Neural crest cell (in vitro differentiated cells): ENCODE data around the gene PGM2. TPM values are rescaled to one million over a fixed set of nuclear protein-coding genes. Genes with fewer than 3 reads are reported as not detected.

Experiments
- DNase-seq: peaks from one replicate; pipeline ENCODE4 v3.0.0; 2021; ENCODE audit warnings: low read depth, mixed read lengths, low spot score
- H3K27ac Mint-ChIP-seq: one replicate; pipeline ENCODE4 v1.8.0; 2021; ENCODE audit warnings: mild to moderate bottlenecking, mixed read lengths; ENCODE audit not compliant: unreplicated experiment
- H3K27me3 Mint-ChIP-seq: 2 replicates; pipeline ENCODE4 v1.8.0; 2021; ENCODE audit warnings: low read depth, mild to moderate bottlenecking, mixed read lengths
- H3K36me3 Mint-ChIP-seq: 2 replicates; pipeline ENCODE4 v1.8.0; 2021; ENCODE audit warnings: low read depth, mild to moderate bottlenecking, mixed read lengths
- H3K4me1 Mint-ChIP-seq: 2 replicates; pipeline ENCODE4 v1.8.0; 2021; ENCODE audit warnings: mixed read lengths
- H3K4me3 Mint-ChIP-seq: one replicate; pipeline ENCODE4 v1.8.0; 2021; ENCODE audit warnings: mild to moderate bottlenecking, mixed read lengths
- H3K9me3 Mint-ChIP-seq: 2 replicates; pipeline ENCODE4 v1.8.0; 2021; ENCODE audit warnings: mixed read lengths
- total RNA-seq: library from RNA; stranded (reverse); gene quantifications from 2 replicates; pipeline ENCODE4 v1.2.1, GENCODE V29; 2021
- TF ChIP-seq, protein P1 (sequence below): fragments of 200-600 bp; sonication (generic); conservative IDR thresholded peaks from 2 replicates; pipeline ENCODE4 v1.5.0; 2021; ENCODE audit warnings: antibody characterized with exemption, mild to moderate bottlenecking

PGM2 gene
- total RNA-seq, 1 donor from 2014 or later, result 28.5 TPM

DNA sequence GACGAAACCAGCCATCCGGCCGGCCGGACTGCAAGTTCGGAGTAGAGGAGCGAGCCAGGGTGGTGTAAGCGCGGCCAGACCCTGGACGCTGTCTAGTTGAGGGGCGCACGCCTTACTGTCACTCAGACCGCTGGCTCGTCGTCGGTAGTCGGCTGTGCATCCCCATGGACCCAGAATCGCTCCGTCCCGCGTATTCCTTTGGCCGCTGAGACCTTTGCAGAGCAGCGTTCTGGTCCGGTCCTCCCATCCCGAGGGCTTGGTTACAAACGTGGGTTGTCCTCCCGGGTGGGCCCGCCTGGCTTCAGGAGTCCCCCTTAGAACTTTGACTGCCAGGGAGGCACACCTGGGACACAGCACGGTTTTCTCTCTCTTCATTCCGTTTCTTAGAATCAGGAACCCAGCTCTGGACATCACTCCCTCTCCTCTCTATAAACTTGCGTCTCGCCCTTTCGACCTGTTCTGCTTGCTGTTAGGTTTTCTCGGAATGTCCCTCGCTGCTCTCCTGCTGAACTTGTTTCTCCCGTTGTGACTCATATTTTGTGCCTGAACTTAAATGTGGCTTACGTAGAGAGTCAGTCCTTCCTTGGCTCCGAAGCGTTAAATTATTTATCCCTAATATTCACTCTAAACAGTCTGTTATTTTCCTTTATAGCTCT, 672 bp downstream of the PGM2 start:
- H3K4me1 Mint-ChIP-seq, result peaks cover 29% of the 10 kb centered on the region
- TF ChIP-seq, protein P1, sequence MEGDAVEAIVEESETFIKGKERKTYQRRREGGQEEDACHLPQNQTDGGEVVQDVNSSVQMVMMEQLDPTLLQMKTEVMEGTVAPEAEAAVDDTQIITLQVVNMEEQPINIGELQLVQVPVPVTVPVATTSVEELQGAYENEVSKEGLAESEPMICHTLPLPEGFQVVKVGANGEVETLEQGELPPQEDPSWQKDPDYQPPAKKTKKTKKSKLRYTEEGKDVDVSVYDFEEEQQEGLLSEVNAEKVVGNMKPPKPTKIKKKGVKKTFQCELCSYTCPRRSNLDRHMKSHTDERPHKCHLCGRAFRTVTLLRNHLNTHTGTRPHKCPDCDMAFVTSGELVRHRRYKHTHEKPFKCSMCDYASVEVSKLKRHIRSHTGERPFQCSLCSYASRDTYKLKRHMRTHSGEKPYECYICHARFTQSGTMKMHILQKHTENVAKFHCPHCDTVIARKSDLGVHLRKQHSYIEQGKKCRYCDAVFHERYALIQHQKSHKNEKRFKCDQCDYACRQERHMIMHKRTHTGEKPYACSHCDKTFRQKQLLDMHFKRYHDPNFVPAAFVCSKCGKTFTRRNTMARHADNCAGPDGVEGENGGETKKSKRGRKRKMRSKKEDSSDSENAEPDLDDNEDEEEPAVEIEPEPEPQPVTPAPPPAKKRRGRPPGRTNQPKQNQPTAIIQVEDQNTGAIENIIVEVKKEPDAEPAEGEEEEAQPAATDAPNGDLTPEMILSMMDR, result no peak
- H3K36me3 Mint-ChIP-seq, result peaks cover 7% of the 10 kb centered on the region
- peak overlapping the region; percentile 88 for H3K4me3 Mint-ChIP-seq
- H3K27ac Mint-ChIP-seq, result peak overlapping the region; percentile 52
- no peaks in the 10 kb centered on the region for H3K9me3 Mint-ChIP-seq
- peaks cover 9% of the 10 kb centered on the region for H3K27me3 Mint-ChIP-seq
- DNase-seq, result no peak

DNA sequence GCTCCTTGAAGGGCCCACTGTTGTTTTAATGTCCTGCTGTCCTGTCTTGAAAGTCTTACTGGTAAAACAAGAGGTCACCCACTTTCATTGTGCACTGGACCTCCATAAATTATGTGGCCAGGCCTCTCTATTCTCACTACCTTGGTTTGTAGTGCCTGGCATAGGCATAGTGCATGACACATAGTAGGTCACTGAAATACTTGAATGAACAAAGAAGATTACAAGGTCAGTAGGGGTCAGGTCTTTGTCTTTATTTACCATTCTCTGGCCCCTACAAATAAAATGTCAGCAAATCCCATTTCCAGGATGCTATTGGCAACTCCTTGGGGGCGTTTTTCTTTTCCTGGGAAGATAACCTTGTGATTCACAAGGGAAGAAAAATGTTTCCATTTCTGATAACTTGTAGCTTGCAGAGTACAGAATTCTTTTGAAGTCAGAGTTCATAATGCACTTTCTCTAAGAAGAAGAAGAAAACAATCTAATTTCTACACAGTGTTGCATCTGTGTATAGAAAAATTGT, 1.4 kb downstream of the PGM2 start:
- Mint-ChIP-seq H3K9me3 (no peaks in the 10 kb centered on the region), H3K4me3 (peak overlapping the region; percentile 88), H3K36me3 (peaks cover 7% of the 10 kb centered on the region), H3K27me3 (peaks cover 9% of the 10 kb centered on the region), H3K4me1 (peaks cover 29% of the 10 kb centered on the region), H3K27ac (no peak overlapping the region)
- DNase-seq, result no peak
- TF ChIP-seq, protein P1, result no peak

DNA sequence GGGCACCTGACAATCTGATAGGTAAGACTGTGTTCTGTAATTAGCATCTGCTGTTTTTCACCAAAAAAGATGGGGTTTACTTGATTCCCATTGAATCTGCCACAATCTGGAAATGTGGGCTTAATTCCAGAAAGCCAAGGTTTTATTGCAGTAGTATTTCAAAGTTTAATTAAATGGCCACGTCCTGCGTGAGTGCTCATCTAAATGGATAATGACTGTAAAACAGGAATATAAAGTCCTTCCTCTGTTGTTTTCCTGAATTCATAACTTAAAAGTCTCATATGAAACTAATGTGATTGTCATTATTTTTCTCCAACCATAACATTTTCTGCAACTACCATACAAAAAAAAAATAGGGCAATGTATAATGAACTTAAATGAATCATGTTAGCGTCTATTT, 2.4 kb downstream of the PGM2 start:
- H3K27ac Mint-ChIP-seq, result no peak overlapping the region
- peaks cover 29% of the 10 kb centered on the region for H3K4me1 Mint-ChIP-seq
- no peaks in the 10 kb centered on the region for H3K9me3 Mint-ChIP-seq
- H3K36me3 Mint-ChIP-seq, result peaks cover 7% of the 10 kb centered on the region
- TF ChIP-seq, protein P1, result no peak
- peaks cover 9% of the 10 kb centered on the region for H3K27me3 Mint-ChIP-seq
- H3K4me3 Mint-ChIP-seq, result peak overlapping the region; percentile 70
- DNase-seq, result no peak

DNA sequence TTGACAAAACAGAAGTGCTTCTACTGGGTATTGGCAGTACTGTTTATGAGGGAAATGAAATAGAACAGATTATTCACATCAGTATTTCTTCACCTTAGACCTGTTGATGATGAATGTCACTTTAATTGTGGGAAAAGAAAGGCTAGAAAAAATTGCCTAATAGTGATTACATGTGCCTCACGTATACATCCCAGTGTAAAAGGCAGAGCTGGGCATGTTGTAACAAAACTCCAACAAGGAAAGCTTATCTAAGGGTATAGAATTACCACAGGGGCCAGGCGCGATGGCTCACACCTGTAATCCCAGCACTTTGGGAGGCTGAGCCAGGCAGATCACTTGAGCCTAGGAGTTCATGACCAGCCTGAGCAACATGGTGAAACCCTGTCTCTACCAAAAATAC, 4.2 kb downstream of the PGM2 start:
- Mint-ChIP-seq H3K36me3 (peaks cover 11% of the 10 kb centered on the region), H3K27ac (no peak overlapping the region), H3K4me1 (peaks cover 23% of the 10 kb centered on the region), H3K9me3 (no peaks in the 10 kb centered on the region), H3K4me3 (no peak overlapping the region), H3K27me3 (peaks cover 3% of the 10 kb centered on the region)
- TF ChIP-seq, protein P1, result no peak
- no peak for DNase-seq

DNA sequence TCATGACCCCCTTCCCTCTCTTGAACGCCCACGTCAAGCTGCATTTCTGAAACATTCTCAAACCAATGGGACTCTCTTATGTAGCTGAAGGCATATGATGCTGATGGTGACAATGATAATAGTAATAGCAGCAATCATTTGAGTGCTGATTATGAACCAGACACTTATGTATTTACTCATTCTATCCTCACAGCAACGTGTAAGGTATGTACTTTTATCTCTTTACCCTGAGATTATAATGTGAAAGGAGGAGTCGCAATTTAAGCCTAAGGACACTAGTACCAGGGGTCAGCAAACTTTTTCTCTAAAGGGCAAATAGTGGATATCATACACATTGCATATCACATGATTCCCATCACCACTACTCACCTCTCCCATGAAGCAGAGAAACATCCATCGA, 8.5 kb downstream of the PGM2 start:
- TF ChIP-seq, protein P1, result no peak
- Mint-ChIP-seq H3K4me3 (no peak overlapping the region), H3K36me3 (peaks cover 11% of the 10 kb centered on the region), H3K27ac (no peak overlapping the region), H3K4me1 (peaks cover 16% of the 10 kb centered on the region), H3K9me3 (no peaks in the 10 kb centered on the region), H3K27me3 (no peaks in the 10 kb centered on the region)
- DNase-seq, result no peak
